B cell (primary cell): Measurements from ENCODE around the gene KBTBD12. TPM values are rescaled to one million over a fixed set of nuclear protein-coding genes. Genes with fewer than 3 reads are reported as not detected.

ENCODE experiments used
- ATAC-seq: fragments of 200-7000 bp; cut with Tn5 transposase; one replicate; pipeline ENCODE4 v1.10.0; 2021; ENCODE audit warnings: low read depth, mild to moderate bottlenecking, moderate number of reproducible peaks, moderate library complexity
- CTCF ChIA-PET: fragments of 350-600 bp; sonication (Branson Sonifier 250); formaldehyde crosslinking; loops from one replicate; lab custom pipeline; 2021; ENCODE audit warnings: antibody characterized with exemption, inconsistent platforms; lab: Charles Lee
- POLR2A ChIA-PET: fragments of 350-600 bp; sonication (Branson Sonifier 250); formaldehyde crosslinking; loops from one replicate; lab custom pipeline; 2021; ENCODE audit warnings: antibody characterized with exemption; lab: Charles Lee
- DNase-seq: peaks from one replicate; pipeline ENCODE4 v3.0.0; 2013
- H2AFZ ChIP-seq: 2 replicates; pipeline ENCODE4 v1.6.1; 2012; ENCODE audit warnings: mild to moderate bottlenecking, low read depth, low read length; ENCODE audit not compliant: insufficient read depth, poor library complexity, severe bottlenecking
- H3K27ac ChIP-seq, 2 donors: 1 replicate in 1 of 2; 2 replicates in 1 of 2; pipeline ENCODE4 v1.5.1; 2012 to 2013; ENCODE audit warnings: low read length in 2 of 2, mild to moderate bottlenecking in 2 of 2, moderate library complexity in 1 of 2
- H3K27me3 ChIP-seq, 4 experiments: fragments of 200-600 bp in 1 of 4; sonication (generic) in 1 of 4; replicated peaks in 1 of 4; 1 replicate in 2 of 4; 2 replicates in 2 of 4; pipeline versions ENCODE4 v1.6.1 to v1.7.0; 2013 to 2016; ENCODE audit warnings: low read length in 3 of 4, mild to moderate bottlenecking in 2 of 4, mixed read lengths in 1 of 4, moderate library complexity in 1 of 4; ENCODE audit not compliant: insufficient read depth in 4 of 4, control insufficient read depth in 3 of 4; ENCODE audit errors: control extremely low read depth in 1 of 4
- H3K36me3 ChIP-seq, 2 experiments: replicated peaks in 1 of 2; 1 replicate in 1 of 2; 2 replicates in 1 of 2; pipeline versions ENCODE4 v1.6.1 to v1.7.1; 2013; ENCODE audit warnings: low read length in 1 of 2; ENCODE audit not compliant: insufficient read depth in 2 of 2, control insufficient read depth in 1 of 2; ENCODE audit errors: control extremely low read depth in 1 of 2, extremely low read depth in 1 of 2
- H3K4me1 ChIP-seq, 2 donors: fragments of 200-600 bp in 1 of 2; sonication (generic) in 1 of 2; 1 replicate in 1 of 2; 2 replicates in 1 of 2; pipeline versions ENCODE4 v1.5.1 to v1.6.1; 2013 to 2017; ENCODE audit warnings: low read length in 2 of 2; ENCODE audit not compliant: control insufficient read depth in 2 of 2, insufficient read depth in 2 of 2
- H3K4me2 ChIP-seq: replicated peaks from 2 replicates; pipeline ENCODE3; 2012; ENCODE audit warnings: mild to moderate bottlenecking, low read depth, low read length; ENCODE audit not compliant: poor library complexity, severe bottlenecking
- H3K4me3 ChIP-seq, 5 experiments: fragments of 200-600 bp in 1 of 5; sonication (generic) in 1 of 5; 1 replicate in 3 of 5; 2 replicates in 2 of 5; pipeline versions ENCODE4 v1.5.1 to v1.7.0; 2011 to 2016; ENCODE audit warnings: low read length in 4 of 5, mild to moderate bottlenecking in 4 of 5, low read depth in 2 of 5, control low read depth in 1 of 5, moderate library complexity in 1 of 5; ENCODE audit not compliant: insufficient read depth in 1 of 5; ENCODE audit errors: control extremely low read depth in 1 of 5, extremely low read depth in 1 of 5
- H3K79me2 ChIP-seq: fragments of 200-600 bp; sonication (generic); one replicate; pipeline ENCODE4 v1.6.0; 2016; ENCODE audit warnings: low read length; ENCODE audit not compliant: control insufficient read depth, insufficient read depth
- H3K9ac ChIP-seq: fragments of 200-600 bp; sonication (generic); 2 replicates; pipeline ENCODE4 v1.6.1; 2017; ENCODE audit warnings: mild to moderate bottlenecking, low read length, moderate library complexity
- H3K9me3 ChIP-seq, 3 donors: one replicate each; pipeline versions ENCODE4 v1.6.1 to v1.7.1; 2013; ENCODE audit warnings: low read length in 2 of 3; ENCODE audit not compliant: control insufficient read depth in 2 of 3, insufficient read depth in 1 of 3; ENCODE audit errors: control extremely low read depth in 1 of 3
- H4K20me1 ChIP-seq: 2 replicates; pipeline ENCODE4 v1.6.0; 2012; ENCODE audit warnings: mild to moderate bottlenecking, low read length; ENCODE audit not compliant: insufficient read depth, control insufficient read depth, poor library complexity, severe bottlenecking
- H3K27ac Mint-ChIP-seq: one replicate; pipeline ENCODE4 v1.8.0; 2021; ENCODE audit warnings: mixed read lengths
- H3K27me3 Mint-ChIP-seq: one replicate; pipeline ENCODE4 v1.8.0; 2021; ENCODE audit warnings: mixed read lengths
- H3K4me1 Mint-ChIP-seq: one replicate; pipeline ENCODE4 v1.8.0; 2021; ENCODE audit warnings: mixed read lengths
- H3K4me3 Mint-ChIP-seq: one replicate; pipeline ENCODE4 v1.8.0; 2021; ENCODE audit warnings: mixed read lengths
- H3K9me3 Mint-ChIP-seq: one replicate; pipeline ENCODE4 v1.8.0; 2022; ENCODE audit warnings: mixed read lengths; ENCODE audit not compliant: insufficient read depth
- EZH2 ChIP-seq: IDR thresholded peaks from 2 replicates; pipeline ENCODE4 v1.6.1; 2012; ENCODE audit warnings: borderline replicate concordance, low read depth, mild to moderate bottlenecking, moderate library complexity, low read length; ENCODE audit not compliant: insufficient read depth, poor library complexity, severe bottlenecking
- WGBS: methylation state at CpG from one replicate; pipeline ENCODE4 v1.1.5; 2013; ENCODE audit warnings: missing lambda C conversion rate; ENCODE audit not compliant: insufficient coverage; 5-methylcytosine and 5-hydroxymethylcytosine counted together
- intact Hi-C: fragments of 100-400 bp; cut with micrococcal nuclease; formaldehyde crosslinking; loops from one replicate; pipeline ENCODE4 v1.10.0; 2022
- polyA plus RNA-seq: library from polyadenylated mRNA; depleted of rRNA; stranded (reverse); fragments of >200 nt; gene quantifications from 2 replicates; pipeline ENCODE4 v1.2.3, GENCODE V29; 2012
- total RNA-seq, 2 donors: library from RNA; stranded (reverse); fragments of 120-200 nt in 1 of 2; gene quantifications; 1 replicate in 1 of 2; 2 replicates in 1 of 2; pipeline versions ENCODE4 v1.2.3 to v1.2.4, GENCODE V29; 2013 to 2022
- TF ChIP-seq, protein P1 (sequence below): fragments of 200-600 bp; IDR thresholded peaks from one replicate; pipeline ENCODE4 v1.8.0; 2022; ENCODE audit warnings: antibody characterized with exemption, mild to moderate bottlenecking

Gene KBTBD12
- total and polyA plus RNA-seq, 2 donors (not counting 1 experiment from before 2014, with no cell fraction given), result 0.22 TPM; not detected in 1

DNA sequence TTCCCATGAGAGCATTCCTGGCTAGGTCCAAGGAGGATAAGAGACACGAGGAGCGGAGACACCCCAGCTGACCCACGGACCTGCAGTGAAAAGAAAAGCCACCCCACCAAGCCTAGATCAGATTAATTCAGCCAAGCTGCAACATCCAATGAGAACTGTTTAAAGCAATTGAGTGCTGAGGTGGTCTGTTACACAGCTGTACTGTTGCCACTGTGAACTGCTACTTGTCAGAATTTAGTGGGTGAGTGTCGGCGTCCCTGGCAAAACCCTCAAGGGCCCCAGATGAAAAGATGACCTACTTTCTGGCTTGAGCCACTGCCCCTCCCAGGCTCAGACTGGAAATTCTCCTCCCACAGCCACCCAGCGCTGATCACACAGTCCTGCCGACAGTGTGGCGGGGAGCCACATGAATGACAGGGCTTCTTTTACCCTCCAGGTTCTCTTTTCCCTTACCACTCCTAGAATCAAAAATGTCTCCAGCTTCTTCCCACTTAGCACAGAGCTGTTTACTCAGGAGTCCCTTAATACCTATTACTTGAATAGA, 26.4 kb upstream of the KBTBD12 start:
- Mint-ChIP-seq H3K4me1 (no peaks in the 10 kb centered on the region), H3K27me3 (no peaks in the 10 kb centered on the region), H3K27ac (no peak overlapping the region), H3K4me3 (no peak overlapping the region), H3K9me3 (peaks cover 11% of the 10 kb centered on the region)
- Histone ChIP-seq H3K79me2 (no peaks in the 10 kb centered on the region), H3K9ac (no peak overlapping the region), H3K4me2 (no peak overlapping the region), H3K27ac (no peak overlapping the region), H3K27me3 (no peaks in the 10 kb centered on the region), H3K4me3 (no peak overlapping the region), H3K9me3 (peaks cover 0 to 17% (median 15%) of the 10 kb centered on the region in 3 donors), H2AFZ (no peak overlapping the region), H3K36me3 (no peaks in the 10 kb centered on the region), H3K4me1 (no peaks in the 10 kb centered on the region), H4K20me1 (no peaks in the 10 kb centered on the region)
- 82% methylated on average over 7 of the region's 8 CpGs for WGBS
- TF ChIP-seq, protein P1, sequence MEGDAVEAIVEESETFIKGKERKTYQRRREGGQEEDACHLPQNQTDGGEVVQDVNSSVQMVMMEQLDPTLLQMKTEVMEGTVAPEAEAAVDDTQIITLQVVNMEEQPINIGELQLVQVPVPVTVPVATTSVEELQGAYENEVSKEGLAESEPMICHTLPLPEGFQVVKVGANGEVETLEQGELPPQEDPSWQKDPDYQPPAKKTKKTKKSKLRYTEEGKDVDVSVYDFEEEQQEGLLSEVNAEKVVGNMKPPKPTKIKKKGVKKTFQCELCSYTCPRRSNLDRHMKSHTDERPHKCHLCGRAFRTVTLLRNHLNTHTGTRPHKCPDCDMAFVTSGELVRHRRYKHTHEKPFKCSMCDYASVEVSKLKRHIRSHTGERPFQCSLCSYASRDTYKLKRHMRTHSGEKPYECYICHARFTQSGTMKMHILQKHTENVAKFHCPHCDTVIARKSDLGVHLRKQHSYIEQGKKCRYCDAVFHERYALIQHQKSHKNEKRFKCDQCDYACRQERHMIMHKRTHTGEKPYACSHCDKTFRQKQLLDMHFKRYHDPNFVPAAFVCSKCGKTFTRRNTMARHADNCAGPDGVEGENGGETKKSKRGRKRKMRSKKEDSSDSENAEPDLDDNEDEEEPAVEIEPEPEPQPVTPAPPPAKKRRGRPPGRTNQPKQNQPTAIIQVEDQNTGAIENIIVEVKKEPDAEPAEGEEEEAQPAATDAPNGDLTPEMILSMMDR, result no peak
- no peak for TF ChIP-seq EZH2
- intact Hi-C loops, result no loop called here
- ATAC-seq (no peak), DNase-seq (no peak)
- POLR2A ChIA-PET, result no interaction called here
- CTCF ChIA-PET, result no interaction called here

DNA sequence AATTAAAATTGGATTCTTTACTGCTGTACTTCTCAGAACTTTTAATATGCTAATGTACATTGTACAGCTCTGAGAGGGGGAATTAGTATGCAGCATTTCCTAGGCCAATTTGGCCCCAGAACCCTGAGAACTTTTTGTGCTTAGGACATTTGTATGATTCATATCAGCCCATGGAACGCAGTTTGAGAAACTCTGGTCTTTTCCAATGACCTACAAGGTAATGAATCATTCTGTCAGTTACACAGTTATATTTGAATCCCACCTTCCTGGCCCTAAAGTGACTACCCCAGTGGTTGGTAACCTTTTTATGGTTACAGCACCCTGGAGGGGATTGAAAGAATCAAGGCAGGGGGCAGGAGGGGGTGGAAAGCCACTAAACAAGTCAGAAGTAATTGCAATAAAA, 25.6 kb upstream of the KBTBD12 start:
- Histone ChIP-seq H3K4me1 (no peaks in the 10 kb centered on the region), H3K9me3 (peaks cover 0 to 17% (median 15%) of the 10 kb centered on the region in 3 donors), H4K20me1 (no peaks in the 10 kb centered on the region), H3K36me3 (no peaks in the 10 kb centered on the region), H3K9ac (no peak overlapping the region), H3K4me3 (no peak overlapping the region), H2AFZ (no peak overlapping the region), H3K27me3 (no peaks in the 10 kb centered on the region), H3K27ac (no peak overlapping the region), H3K79me2 (no peaks in the 10 kb centered on the region), H3K4me2 (no peak overlapping the region)
- CTCF ChIA-PET, result no interaction called here
- POLR2A ChIA-PET, result no interaction called here
- ATAC-seq (no peak), DNase-seq (no peak)
- H3K9me3 Mint-ChIP-seq, result peaks cover 11% of the 10 kb centered on the region
- no peaks in the 10 kb centered on the region for H3K4me1 Mint-ChIP-seq
- no peaks in the 10 kb centered on the region for H3K27me3 Mint-ChIP-seq
- TF ChIP-seq, protein P1, result no peak
- TF ChIP-seq EZH2, result no peak
- no peak overlapping the region for H3K27ac Mint-ChIP-seq
- H3K4me3 Mint-ChIP-seq, result no peak overlapping the region
- 43% methylated on average over 1 of the region's 1 CpG for WGBS
- intact Hi-C loops, result no loop called here
